Measurements from ENCODE around the gene EAF2. TPM values are rescaled to one million over a fixed set of nuclear protein-coding genes. Genes with fewer than 3 reads are reported as not detected.

EAF2 gene
- 100 to 1,000 TPM; 431 to 811 (median 611) TPM for polyA plus RNA-seq (ENCODE audit: low read depth in 6 of 6)

DNA sequence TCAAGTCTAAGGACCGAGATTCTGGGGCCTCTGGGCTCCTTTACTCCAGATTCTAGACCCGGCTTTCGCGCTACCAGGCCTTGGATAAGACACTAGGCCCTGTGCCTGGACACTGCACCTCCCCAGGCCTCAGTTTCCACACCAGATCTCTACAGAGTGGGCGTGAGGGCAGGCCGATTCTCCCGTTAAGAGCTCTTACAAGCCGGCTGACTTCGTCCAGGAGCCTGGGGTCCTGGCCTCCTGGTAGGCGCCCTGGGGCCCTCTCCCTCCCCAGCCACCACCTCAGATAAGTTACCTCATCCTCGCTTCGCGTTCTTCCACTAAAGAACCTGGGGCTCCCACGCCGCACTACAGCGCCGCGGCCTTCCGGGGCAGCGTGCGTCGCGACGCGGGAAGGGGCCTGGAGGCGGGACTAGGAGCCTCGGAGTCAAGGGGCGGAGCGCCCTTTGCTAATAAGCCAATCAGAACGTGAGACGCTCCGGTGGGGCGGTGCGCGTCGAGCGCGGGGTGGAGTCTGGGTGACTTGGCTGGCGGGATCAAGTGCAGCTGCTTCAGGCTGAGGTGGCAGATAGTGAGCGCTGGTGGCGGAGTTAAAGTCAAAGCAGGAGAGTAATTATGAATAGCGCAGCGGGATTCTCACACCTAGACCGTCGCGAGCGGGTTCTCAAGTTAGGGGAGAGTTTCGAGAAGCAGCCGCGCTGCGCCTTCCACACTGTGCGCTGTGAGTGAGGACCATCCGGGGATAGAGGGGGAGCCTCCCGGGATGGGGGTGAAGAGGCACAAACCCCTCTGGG lies at the start of gene EAF2, which contains the start of gene IQCB1:
TSS of gene EAF2 (plus strand) at position 539 of the 794 bp plus-strand sequence. CDS start at position 616, 77 bp downstream.
TSS of gene IQCB1 (minus strand) at position 390 of the 794 bp plus-strand sequence. CDS start 6,100 bp downstream, outside the sequence.
- Mint-ChIP-seq H3K4me1 (peaks cover 52 to 60% (median 54%) of the 10 kb centered on the region in 3 donors), H3K9me3 (peaks cover 0 to 3% (median 0%) of the 10 kb centered on the region in 7 donors), H3K27ac (peak within 1 kb of the TSS; percentile 91 to 98 (median 92)), H3K4me3 (peak within 1 kb of the TSS; percentile 90 to 100 (median 96)), H3K36me3 (peaks cover 9 to 21% of the 10 kb centered on the region in 2 donors), H3K27me3 (no peaks in the 10 kb centered on the region)
- ATAC-seq (ENCODE audit: low read depth in 2 of 2) = peak; percentile 94 to 96
- DNase-seq = peak; percentile 97

GRCh38 chr3:121786485-121786884 lies 48.5 kb upstream of the EAF2 start:
- DNase-seq = no peak
- Mint-ChIP-seq H3K4me3 (peak overlapping the region in 1 of 8 donors; percentile 63), H3K27me3 (no peaks in the 10 kb centered on the region), H3K9me3 (no peaks in the 10 kb centered on the region), H3K36me3 (peaks cover 44 to 49% of the 10 kb centered on the region in 2 donors), H3K27ac (peak overlapping the region in 2 of 6 donors; percentile 62 to 66), H3K4me1 (peaks cover 15 to 36% (median 29%) of the 10 kb centered on the region in 3 donors)
- ATAC-seq (ENCODE audit: low read depth in 2 of 2) = no peak

- ATAC-seq (ENCODE audit: low read depth in 2 of 2) = peak; percentile 22 to 24
- DNase-seq = no peak
- H3K4me1 Mint-ChIP-seq = peaks cover 39 to 64% (median 46%) of the 10 kb centered on the region in 3 donors
- H3K9me3 Mint-ChIP-seq = peaks cover 0 to 2% (median 0%) of the 10 kb centered on the region in 7 donors
- H3K4me3 Mint-ChIP-seq = peak overlapping the region; percentile 67 to 92 (median 86)
- H3K36me3 Mint-ChIP-seq = peaks cover 20 to 29% of the 10 kb centered on the region in 2 donors
- peak overlapping the region; percentile 86 to 98 (median 92) for H3K27ac Mint-ChIP-seq
- H3K27me3 Mint-ChIP-seq = no peaks in the 10 kb centered on the region
Measured at GRCh38 chr3:121793078-121793477, 41.9 kb upstream of the EAF2 start.

DNA sequence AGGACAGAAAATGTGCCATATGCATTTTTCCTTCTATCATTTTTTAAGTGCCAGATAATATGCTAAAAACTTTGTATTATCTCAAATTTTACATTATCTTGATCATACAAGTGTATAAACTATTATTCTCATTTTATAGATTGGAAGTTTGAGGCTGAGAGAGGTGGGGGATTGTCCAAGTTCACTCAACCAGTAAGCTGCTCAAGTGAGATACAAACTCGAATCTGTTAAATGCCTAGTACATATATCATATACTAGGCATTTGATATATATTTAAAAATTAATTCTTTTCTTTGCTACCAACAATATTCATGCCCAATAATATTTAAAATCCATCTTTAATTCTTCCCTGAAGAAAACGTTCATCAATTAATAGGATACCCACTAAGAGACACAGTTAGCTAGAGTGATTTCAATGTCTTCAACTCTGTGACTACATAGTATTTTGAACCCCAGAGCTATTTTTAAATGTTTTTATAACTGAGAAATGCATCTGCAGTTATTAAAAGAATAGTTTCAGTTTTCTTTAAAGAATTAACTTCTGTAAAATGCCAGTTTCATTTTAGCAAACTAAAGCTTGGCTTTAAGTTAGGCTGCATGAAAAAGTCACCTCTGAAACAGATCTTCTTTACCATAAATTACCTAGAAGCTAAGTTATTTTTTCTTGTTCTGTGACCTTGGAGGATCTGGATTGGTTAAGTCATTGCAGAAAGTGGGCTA lies 40.6 kb upstream of the EAF2 start:
- ATAC-seq (ENCODE audit: low read depth in 2 of 2) (peak; percentile 70 to 81), DNase-seq (no peak)
- Mint-ChIP-seq H3K4me3 (peak overlapping the region; percentile 67 to 92 (median 84)), H3K36me3 (peaks cover 7 to 15% of the 10 kb centered on the region in 2 donors), H3K4me1 (peaks cover 32 to 55% (median 32%) of the 10 kb centered on the region in 3 donors), H3K27ac (peak overlapping the region; percentile 7 to 92 (median 66)), H3K9me3 (peaks cover 0 to 2% (median 0%) of the 10 kb centered on the region in 7 donors), H3K27me3 (no peaks in the 10 kb centered on the region)

DNA sequence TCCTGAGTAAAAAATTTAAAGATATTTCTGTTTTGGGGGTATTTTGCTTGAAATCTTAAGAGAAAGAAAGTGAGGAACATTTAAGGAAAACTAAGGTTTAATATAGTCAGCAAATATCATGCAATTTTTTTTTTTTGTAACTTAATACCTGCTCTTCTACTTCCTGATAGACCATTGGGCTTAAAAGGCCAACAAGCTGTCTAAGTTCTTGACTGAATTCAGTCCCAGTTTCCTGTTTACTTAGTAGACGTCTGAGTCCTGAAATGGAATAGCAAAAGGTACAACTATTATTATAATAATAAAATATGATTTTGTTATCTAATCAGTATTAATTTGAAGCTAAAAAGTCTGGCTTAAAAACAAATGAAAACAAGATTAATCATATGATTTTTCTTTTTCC lies 38.0 kb upstream of the EAF2 start:
- Mint-ChIP-seq H3K4me3 (peak overlapping the region in 4 of 8 donors; percentile 12 to 70 (median 30)), H3K36me3 (peaks cover 8 to 10% of the 10 kb centered on the region in 2 donors), H3K4me1 (peaks cover 43 to 61% (median 45%) of the 10 kb centered on the region in 3 donors), H3K9me3 (peaks cover 0 to 7% (median 0%) of the 10 kb centered on the region in 7 donors), H3K27ac (peak overlapping the region in 2 of 6 donors; percentile 48 to 74), H3K27me3 (no peaks in the 10 kb centered on the region)
- DNase-seq = no peak
- ATAC-seq (ENCODE audit: low read depth in 2 of 2) = no peak

GRCh38 chr3:121800906-121801305 lies 34.1 kb upstream of the EAF2 start:
- peak overlapping the region in 5 of 6 donors; percentile 0 to 51 (median 19) for H3K27ac Mint-ChIP-seq

GRCh38 chr3:121803771-121804320 lies 31.2 kb upstream of the EAF2 start:
- Mint-ChIP-seq H3K9me3 (peaks cover 0 to 12% (median 2%) of the 10 kb centered on the region in 7 donors), H3K27ac (peak overlapping the region; percentile 42 to 98 (median 85)), H3K4me3 (peak overlapping the region; percentile 50 to 93 (median 79)), H3K4me1 (peaks cover 41 to 62% (median 58%) of the 10 kb centered on the region in 3 donors), H3K27me3 (no peaks in the 10 kb centered on the region), H3K36me3 (peaks cover 27 to 33% of the 10 kb centered on the region in 2 donors)
- DNase-seq (no peak), ATAC-seq (ENCODE audit: low read depth in 2 of 2) (peak in 1 of 2 donors; percentile 20)

More at GRCh38 chr3:121800906-121801305, 34.1 kb upstream of the EAF2 start:
- Mint-ChIP-seq H3K4me3 (peak overlapping the region in 5 of 8 donors; percentile 0 to 22 (median 3)), H3K9me3 (peaks cover 0 to 9% (median 2%) of the 10 kb centered on the region in 7 donors), H3K36me3 (peaks cover 23% of the 10 kb centered on the region in 2 donors), H3K4me1 (peaks cover 42 to 56% (median 56%) of the 10 kb centered on the region in 3 donors), H3K27me3 (no peaks in the 10 kb centered on the region)
- ATAC-seq (ENCODE audit: low read depth in 2 of 2) (peak; percentile 50 to 61), DNase-seq (no peak)

DNA sequence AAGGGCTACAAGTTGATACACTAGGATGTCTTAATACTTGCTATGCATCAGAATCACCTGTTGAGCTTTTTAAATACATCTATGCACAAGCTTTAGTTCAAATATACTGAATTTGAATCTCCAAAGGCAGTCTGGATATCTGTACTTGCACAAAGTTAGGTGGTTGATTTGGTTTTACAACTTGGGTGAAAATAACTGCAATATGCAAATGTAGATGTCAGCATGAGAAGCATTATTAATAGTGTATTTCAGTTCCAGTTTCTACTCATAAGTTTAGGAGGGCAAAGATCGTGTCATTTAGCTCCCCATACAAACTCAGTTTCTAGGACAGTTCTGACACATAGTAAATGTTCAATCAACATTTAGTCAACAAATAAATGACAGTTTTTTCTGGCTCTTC lies 25.8 kb upstream of the EAF2 start:
- Mint-ChIP-seq H3K27me3 (no peaks in the 10 kb centered on the region), H3K27ac (peak overlapping the region; percentile 88 to 98 (median 95)), H3K9me3 (peaks cover 0 to 6% (median 0%) of the 10 kb centered on the region in 7 donors), H3K4me1 (peaks cover 49 to 71% (median 69%) of the 10 kb centered on the region in 3 donors), H3K36me3 (peaks cover 45 to 46% of the 10 kb centered on the region in 2 donors), H3K4me3 (peak overlapping the region; percentile 15 to 88 (median 80))
- ATAC-seq (ENCODE audit: low read depth in 2 of 2) (peak; percentile 97), DNase-seq (peak; percentile 27)

DNA sequence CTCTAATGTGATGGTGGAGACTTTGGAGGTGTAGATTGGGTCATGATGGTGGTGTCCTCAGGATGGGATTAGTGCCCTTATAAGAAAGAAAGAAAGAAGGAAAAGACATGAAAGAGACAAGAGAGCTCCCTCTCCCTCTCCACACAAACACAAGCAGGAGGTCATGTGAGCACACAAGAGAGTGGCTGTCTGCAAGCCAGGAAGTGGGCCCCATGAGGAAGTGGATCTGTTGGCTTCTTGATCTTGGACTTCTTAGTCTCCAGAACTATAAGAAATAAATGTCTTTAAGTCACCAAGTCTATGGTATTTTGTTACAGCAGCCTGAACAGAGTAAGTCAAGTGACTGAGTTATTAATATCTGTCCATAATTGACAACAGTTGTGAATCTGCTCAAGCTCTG lies 17.3 kb upstream of the EAF2 start:
- H3K27ac Mint-ChIP-seq = peak overlapping the region in 5 of 6 donors; percentile 23 to 76 (median 68)
- H3K27me3 Mint-ChIP-seq = no peaks in the 10 kb centered on the region
- ATAC-seq (ENCODE audit: low read depth in 2 of 2) (peak; percentile 42 to 66), DNase-seq (no peak)
- H3K9me3 Mint-ChIP-seq = peaks cover 1 to 25% (median 14%) of the 10 kb centered on the region in 7 donors
- H3K4me1 Mint-ChIP-seq = peaks cover 57 to 87% (median 79%) of the 10 kb centered on the region in 3 donors
- peak overlapping the region in 2 of 8 donors; percentile 0 to 40 for H3K4me3 Mint-ChIP-seq
- peaks cover 62 to 68% of the 10 kb centered on the region in 2 donors for H3K36me3 Mint-ChIP-seq

DNA sequence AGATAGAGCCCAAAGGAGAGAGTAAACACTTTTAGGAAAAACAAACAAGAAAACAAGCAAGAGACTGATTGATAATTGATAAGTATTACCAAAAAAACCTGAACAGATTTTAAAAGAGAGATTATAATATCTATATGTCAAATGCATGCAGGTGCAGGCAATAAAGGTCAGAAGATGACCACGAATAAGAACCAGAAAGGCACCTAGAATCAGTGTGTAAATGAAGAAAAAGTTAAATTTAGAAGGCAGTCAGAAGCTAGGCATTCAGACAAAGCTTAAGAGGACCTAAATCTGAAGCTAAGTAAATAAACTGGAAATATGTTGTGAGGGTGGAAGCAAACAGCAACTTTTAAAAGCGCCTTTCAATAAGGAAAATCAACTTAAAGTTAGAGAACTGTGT lies 16.4 kb upstream of the EAF2 start:
- Mint-ChIP-seq H3K4me1 (peaks cover 56 to 79% (median 71%) of the 10 kb centered on the region in 3 donors), H3K9me3 (peaks cover 4 to 31% (median 20%) of the 10 kb centered on the region in 7 donors), H3K4me3 (peak overlapping the region in 1 of 8 donors; percentile 40), H3K36me3 (peaks cover 65 to 70% of the 10 kb centered on the region in 2 donors), H3K27me3 (no peaks in the 10 kb centered on the region), H3K27ac (peak overlapping the region; percentile 26 to 68 (median 60))
- DNase-seq = no peak
- no peak for ATAC-seq (ENCODE audit: low read depth in 2 of 2)

DNA sequence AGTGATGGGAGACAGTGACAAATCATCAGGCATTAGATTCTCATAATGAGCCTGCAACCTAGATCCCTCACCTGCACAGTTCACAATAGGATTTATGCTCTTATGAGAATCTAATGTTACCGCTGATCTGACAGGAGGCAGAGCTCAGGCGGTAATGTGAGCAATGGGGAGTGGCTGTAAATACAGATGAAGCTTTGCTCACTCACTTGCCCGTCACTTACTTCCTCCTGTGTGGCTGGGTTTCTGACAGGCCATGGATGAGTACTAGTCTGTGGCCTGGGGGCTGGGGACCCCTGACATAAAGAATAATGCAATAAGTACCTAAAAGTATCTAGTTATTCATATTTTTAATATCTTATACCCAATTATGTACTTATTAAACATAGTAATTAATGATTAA lies 15.8 kb upstream of the EAF2 start:
- peaks cover 50 to 72% (median 65%) of the 10 kb centered on the region in 3 donors for H3K4me1 Mint-ChIP-seq
- peaks cover 4 to 29% (median 20%) of the 10 kb centered on the region in 7 donors for H3K9me3 Mint-ChIP-seq
- H3K36me3 Mint-ChIP-seq = peaks cover 64% of the 10 kb centered on the region in 2 donors
- no peaks in the 10 kb centered on the region for H3K27me3 Mint-ChIP-seq
- H3K27ac Mint-ChIP-seq = peak overlapping the region in 2 of 6 donors; percentile 68 to 80
- peak overlapping the region in 2 of 8 donors; percentile 16 to 29 for H3K4me3 Mint-ChIP-seq
- DNase-seq (no peak), ATAC-seq (ENCODE audit: low read depth in 2 of 2) (no peak)

DNA sequence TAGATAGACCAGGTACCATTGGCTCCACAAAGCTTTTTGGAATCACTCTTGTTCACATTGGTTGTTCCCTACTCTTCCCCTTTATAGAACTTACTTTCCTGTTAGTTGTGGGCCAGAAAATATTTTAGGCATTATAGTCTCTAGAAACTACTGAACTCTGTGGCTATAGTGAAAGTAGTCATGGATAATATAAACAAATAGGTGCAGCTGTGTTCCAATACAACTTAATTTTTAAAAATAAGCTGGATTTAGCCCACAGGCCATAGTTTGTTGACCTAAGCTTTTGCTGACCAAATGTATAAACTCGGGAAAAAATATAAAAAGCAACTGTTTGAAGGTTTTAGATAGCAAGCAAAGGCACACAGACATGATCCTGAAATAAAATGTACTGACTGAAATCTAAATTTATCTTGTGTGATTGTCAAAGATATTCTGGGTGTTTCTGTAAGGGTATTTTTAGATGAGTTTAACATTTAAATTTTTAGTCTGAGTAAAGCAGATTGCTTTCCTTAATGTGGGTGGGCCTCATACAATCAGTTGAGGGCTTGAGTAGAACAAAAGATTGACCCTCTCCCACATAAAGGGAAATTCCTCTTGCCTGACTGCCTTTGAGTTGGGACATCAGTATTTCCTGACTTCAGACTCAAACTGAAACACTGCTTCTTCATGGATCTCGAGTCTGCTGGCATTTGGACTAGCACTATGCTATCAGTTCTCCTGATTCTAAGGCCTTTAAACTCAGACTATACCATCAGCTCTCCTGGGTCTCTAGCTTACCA lies 13.4 kb upstream of the EAF2 start:
- Mint-ChIP-seq H3K4me3 (peak overlapping the region in 3 of 8 donors; percentile 4 to 44 (median 10)), H3K27ac (peak overlapping the region in 4 of 6 donors; percentile 22 to 70 (median 44)), H3K36me3 (peaks cover 60 to 70% of the 10 kb centered on the region in 2 donors), H3K9me3 (peaks cover 4 to 23% (median 13%) of the 10 kb centered on the region in 7 donors), H3K27me3 (no peaks in the 10 kb centered on the region), H3K4me1 (peaks cover 35 to 55% (median 50%) of the 10 kb centered on the region in 3 donors)
- ATAC-seq (ENCODE audit: low read depth in 2 of 2) = no peak
- no peak for DNase-seq
